MM.1S (cell line): Measurements from ENCODE around the gene RCE1.

ENCODE experiments used
- DNase-seq: peaks from one replicate; pipeline ENCODE4 v3.0.0-alpha.2; 2015
- H2AFZ ChIP-seq: fragments of 300-600 bp; sonication (generic); 2 replicates; pipeline ENCODE4 v1.6.0; 2016; ENCODE audit warnings: antibody characterized with exemption, low read length
- H3F3A ChIP-seq: fragments of 300-600 bp; sonication (generic); 2 replicates; pipeline ENCODE4 v1.6.1; 2016; ENCODE audit warnings: mild to moderate bottlenecking, antibody characterized with exemption, low read length, moderate library complexity, mixed read lengths; ENCODE audit not compliant: insufficient read depth
- H3K27ac ChIP-seq: fragments of 300-600 bp; sonication (generic); 2 replicates; pipeline ENCODE4 v1.5.1; 2016; ENCODE audit warnings: mild to moderate bottlenecking, low read length
- H3K27me3 ChIP-seq: fragments of 300-600 bp; sonication (generic); replicated peaks from 2 replicates; pipeline ENCODE4 v1.6.0; 2016; ENCODE audit warnings: low read length; ENCODE audit not compliant: insufficient read depth
- H3K36me3 ChIP-seq: fragments of 300-600 bp; sonication (generic); replicated peaks from 2 replicates; pipeline ENCODE4 v1.6.1; 2016; ENCODE audit warnings: mild to moderate bottlenecking, low read length, mixed read lengths; ENCODE audit not compliant: insufficient read depth
- H3K4me1 ChIP-seq: fragments of 300-600 bp; sonication (generic); 2 replicates; pipeline ENCODE4 v1.6.1; 2016; ENCODE audit warnings: low read length, mixed read lengths
- H3K4me2 ChIP-seq: fragments of 300-600 bp; sonication (generic); 2 replicates; pipeline ENCODE4 v1.6.0; 2016; ENCODE audit warnings: low read depth, low read length
- H3K4me3 ChIP-seq: fragments of 300-600 bp; sonication (generic); 2 replicates; pipeline ENCODE4 v1.5.1; 2016; ENCODE audit warnings: low read length, mixed read lengths
- H3K79me2 ChIP-seq: fragments of 300-600 bp; sonication (generic); 2 replicates; pipeline ENCODE4 v1.6.1; 2016; ENCODE audit warnings: mixed run types, low read length, mixed read lengths
- H3K9ac ChIP-seq: fragments of 300-600 bp; sonication (generic); 2 replicates; pipeline ENCODE4 v1.6.1; 2016; ENCODE audit warnings: low read length, mixed read lengths
- H3K9me2 ChIP-seq: fragments of 300-600 bp; sonication (generic); replicated peaks from 2 replicates; pipeline ENCODE4 v1.6.1; 2016; ENCODE audit warnings: mild to moderate bottlenecking, low read length, mixed read lengths; ENCODE audit not compliant: insufficient read depth
- H3K9me3 ChIP-seq: fragments of 300-600 bp; sonication (generic); replicated peaks from 2 replicates; pipeline ENCODE4 v1.6.1; 2016; ENCODE audit warnings: mild to moderate bottlenecking, low read length, mixed read lengths; ENCODE audit not compliant: insufficient read depth
- H4K20me1 ChIP-seq: fragments of 300-600 bp; sonication (generic); 2 replicates; pipeline ENCODE4 v1.6.1; 2016; ENCODE audit warnings: mild to moderate bottlenecking, low read length, moderate library complexity, mixed read lengths; ENCODE audit not compliant: insufficient read depth
- CTCF ChIP-seq: fragments of 300-600 bp; sonication (generic); IDR thresholded peaks from 2 replicates; pipeline ENCODE4 v1.5.1; 2016; ENCODE audit warnings: antibody characterized with exemption, low read length, mixed read lengths
- EZH2 ChIP-seq: fragments of 300-600 bp; sonication (generic); optimal IDR thresholded peaks from 2 replicates; pipeline ENCODE3; 2017; ENCODE audit warnings: low read depth, mild to moderate bottlenecking, antibody characterized with exemption, low read length, mixed read lengths
- EZH2phosphoT487 ChIP-seq: fragments of 300-600 bp; sonication (generic); IDR thresholded peaks from 2 replicates; pipeline ENCODE4 v1.6.1; 2018; ENCODE audit warnings: antibody characterized with exemption, low read length

Gene RCE1

GRCh38 chr11:66888282-66888681, 45.0 kb downstream of the RCE1 start:
- TF ChIP-seq CTCF (no peak), EZH2 (no peak), EZH2phosphoT487 (no peak)
- H3K79me2 ChIP-seq, result no peaks in the 10 kb centered on the region
- H2AFZ ChIP-seq, result no peak overlapping the region
- H3K4me1 ChIP-seq, result no peaks in the 10 kb centered on the region
- H3F3A ChIP-seq, result no peaks in the 10 kb centered on the region
- no peak overlapping the region for H3K27ac ChIP-seq
- no peaks in the 10 kb centered on the region for H3K9me2 ChIP-seq
- peaks cover 31% of the 10 kb centered on the region for H3K27me3 ChIP-seq
- H3K4me2 ChIP-seq, result no peak overlapping the region
- no peaks in the 10 kb centered on the region for H4K20me1 ChIP-seq
- no peaks in the 10 kb centered on the region for H3K9me3 ChIP-seq
- H3K36me3 ChIP-seq, result no peaks in the 10 kb centered on the region
- no peak for DNase-seq
- H3K4me3 ChIP-seq, result no peak overlapping the region
- no peak overlapping the region for H3K9ac ChIP-seq

- no peak for DNase-seq
- no peak for TF ChIP-seq EZH2
- no peak for TF ChIP-seq EZH2phosphoT487
- no peak for TF ChIP-seq CTCF
- Histone ChIP-seq H3K27ac (no peak overlapping the region), H3K4me1 (no peaks in the 10 kb centered on the region), H3K36me3 (no peaks in the 10 kb centered on the region), H3K4me2 (no peak overlapping the region), H3K27me3 (peaks cover 30% of the 10 kb centered on the region), H3K79me2 (no peaks in the 10 kb centered on the region), H4K20me1 (no peaks in the 10 kb centered on the region), H3K9me3 (no peaks in the 10 kb centered on the region), H3K4me3 (no peak overlapping the region), H3K9me2 (no peaks in the 10 kb centered on the region), H3F3A (no peaks in the 10 kb centered on the region), H2AFZ (no peak overlapping the region), H3K9ac (no peak overlapping the region)
These were observed 46.7 kb downstream of the RCE1 start for GRCh38 chr11:66889960-66890359.

GRCh38 chr11:66891851-66892660, 48.8 kb downstream of the RCE1 start:
- H3K4me2 ChIP-seq, result no peak overlapping the region
- H3K9ac ChIP-seq, result no peak overlapping the region
- H3K4me3 ChIP-seq, result no peak overlapping the region
- H3K9me3 ChIP-seq, result no peaks in the 10 kb centered on the region
- H3F3A ChIP-seq, result no peaks in the 10 kb centered on the region
- no peaks in the 10 kb centered on the region for H3K4me1 ChIP-seq
- no peak overlapping the region for H2AFZ ChIP-seq
- H3K79me2 ChIP-seq, result no peaks in the 10 kb centered on the region
- peaks cover 28% of the 10 kb centered on the region for H3K27me3 ChIP-seq
- H3K27ac ChIP-seq, result no peak overlapping the region
- TF ChIP-seq CTCF, result no peak
- no peak for TF ChIP-seq EZH2
- TF ChIP-seq EZH2phosphoT487, result no peak
- no peaks in the 10 kb centered on the region for H3K9me2 ChIP-seq
- peak; percentile 47 for DNase-seq
- no peaks in the 10 kb centered on the region for H3K36me3 ChIP-seq
- H4K20me1 ChIP-seq, result no peaks in the 10 kb centered on the region
